ENCODE results near the gene C1orf226.

Gene C1orf226

GRCh38 chr1:162398999-162399580 is 17.6 kb downstream of the C1orf226 start:
- no peak overlapping the region for H3K4me3 ChIP-seq (ENCODE audit: control insufficient read depth, low read depth, low read length)
- TF ChIP-seq, protein P1, sequence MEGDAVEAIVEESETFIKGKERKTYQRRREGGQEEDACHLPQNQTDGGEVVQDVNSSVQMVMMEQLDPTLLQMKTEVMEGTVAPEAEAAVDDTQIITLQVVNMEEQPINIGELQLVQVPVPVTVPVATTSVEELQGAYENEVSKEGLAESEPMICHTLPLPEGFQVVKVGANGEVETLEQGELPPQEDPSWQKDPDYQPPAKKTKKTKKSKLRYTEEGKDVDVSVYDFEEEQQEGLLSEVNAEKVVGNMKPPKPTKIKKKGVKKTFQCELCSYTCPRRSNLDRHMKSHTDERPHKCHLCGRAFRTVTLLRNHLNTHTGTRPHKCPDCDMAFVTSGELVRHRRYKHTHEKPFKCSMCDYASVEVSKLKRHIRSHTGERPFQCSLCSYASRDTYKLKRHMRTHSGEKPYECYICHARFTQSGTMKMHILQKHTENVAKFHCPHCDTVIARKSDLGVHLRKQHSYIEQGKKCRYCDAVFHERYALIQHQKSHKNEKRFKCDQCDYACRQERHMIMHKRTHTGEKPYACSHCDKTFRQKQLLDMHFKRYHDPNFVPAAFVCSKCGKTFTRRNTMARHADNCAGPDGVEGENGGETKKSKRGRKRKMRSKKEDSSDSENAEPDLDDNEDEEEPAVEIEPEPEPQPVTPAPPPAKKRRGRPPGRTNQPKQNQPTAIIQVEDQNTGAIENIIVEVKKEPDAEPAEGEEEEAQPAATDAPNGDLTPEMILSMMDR (conservative IDR thresholded peaks at IDR 0.05; ENCODE audit: control insufficient read depth, insufficient read depth, low read depth, low read length), result no peak
- no peak for DNase-seq (ENCODE audit: low read depth)

GRCh38 chr1:162400790-162401355 is 19.3 kb downstream of the C1orf226 start:
- no peak for DNase-seq (ENCODE audit: low read depth)
- TF ChIP-seq, protein P1 (conservative IDR thresholded peaks at IDR 0.05; ENCODE audit: control insufficient read depth, insufficient read depth, low read depth, low read length), result no peak
- no peak overlapping the region for H3K4me3 ChIP-seq (ENCODE audit: control insufficient read depth, low read depth, low read length)

DNA sequence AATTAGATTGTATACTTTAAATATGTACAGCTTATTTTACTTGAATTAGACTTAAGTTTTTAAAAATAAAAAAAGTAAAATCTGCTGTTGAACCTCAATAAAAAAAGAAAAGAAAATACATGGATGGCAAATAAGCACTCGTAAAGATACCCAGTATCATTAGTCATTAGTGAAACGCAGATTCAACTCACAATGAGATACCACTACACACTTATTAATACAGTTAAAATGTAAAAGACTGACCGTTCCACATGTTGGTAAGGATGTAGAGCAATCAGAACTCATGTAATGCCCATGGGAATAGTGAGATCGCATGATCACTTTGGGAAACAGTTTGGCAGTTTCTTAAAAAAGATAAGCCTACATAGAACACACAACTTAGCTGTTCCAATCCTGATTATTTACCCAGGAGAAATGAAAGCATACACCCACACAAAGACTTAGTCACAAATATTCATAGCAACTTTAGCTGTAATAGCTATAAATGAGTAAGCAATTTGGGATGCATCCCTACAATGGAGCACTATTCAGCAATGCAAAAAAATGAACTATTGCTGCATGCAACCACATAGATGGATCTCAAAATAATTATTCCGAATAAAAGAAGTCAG is 23.1 kb downstream of the C1orf226 start:
- TF ChIP-seq, protein P1 (conservative IDR thresholded peaks at IDR 0.05; ENCODE audit: control insufficient read depth, insufficient read depth, low read depth, low read length), result no peak
- peak overlapping the region; percentile 11 for H3K4me3 ChIP-seq (ENCODE audit: control insufficient read depth, low read depth, low read length)
- peak; percentile 90 for DNase-seq (ENCODE audit: low read depth)

DNA sequence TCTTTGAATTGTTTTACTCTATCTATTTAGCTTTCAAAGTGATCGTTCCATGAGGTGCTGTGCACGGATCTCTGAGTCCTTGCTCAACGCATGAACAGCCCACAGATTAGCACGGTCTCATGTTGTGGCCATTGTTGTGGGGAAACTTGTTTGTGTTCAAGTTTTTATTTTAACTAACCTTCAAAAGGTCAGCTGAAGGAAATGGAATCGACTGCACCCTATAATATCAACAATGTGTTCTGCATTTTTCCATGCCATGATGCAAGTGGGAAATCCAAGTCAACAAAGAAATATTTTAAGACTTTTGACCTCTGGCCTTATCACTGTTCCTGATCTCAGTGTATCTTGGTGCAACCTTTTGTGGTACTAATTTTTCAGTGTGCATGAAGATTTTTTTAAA is 24.3 kb downstream of the C1orf226 start:
- H3K4me3 ChIP-seq (ENCODE audit: control insufficient read depth, low read depth, low read length), result no peak overlapping the region
- no peak for DNase-seq (ENCODE audit: low read depth)
- TF ChIP-seq, protein P1 (conservative IDR thresholded peaks at IDR 0.05; ENCODE audit: control insufficient read depth, insufficient read depth, low read depth, low read length), result no peak

DNA sequence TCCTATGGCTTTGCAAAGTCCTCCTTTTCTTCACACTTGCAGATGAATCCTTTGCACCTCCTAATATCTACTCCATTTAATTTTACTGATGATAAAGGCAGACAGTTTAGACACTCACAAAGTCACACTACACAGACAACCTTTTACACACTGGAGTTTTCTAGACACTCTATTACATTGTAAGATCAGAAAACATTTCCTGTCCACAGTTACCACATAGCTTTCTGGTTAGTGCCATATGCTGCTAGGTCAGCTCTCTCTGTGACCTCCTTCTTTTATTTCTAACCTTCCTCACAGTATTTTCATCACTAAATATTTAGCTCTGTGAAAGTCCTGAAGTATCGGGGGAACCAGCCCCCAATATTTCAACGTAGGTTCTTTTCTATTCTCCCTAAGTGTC is 25.3 kb downstream of the C1orf226 start:
- no peak overlapping the region for H3K4me3 ChIP-seq (ENCODE audit: control insufficient read depth, low read depth, low read length)

GRCh38 chr1:162407539-162407938 is 26.0 kb downstream of the C1orf226 start:
- no peak overlapping the region for H3K4me3 ChIP-seq (ENCODE audit: control insufficient read depth, low read depth, low read length)
- no peak for DNase-seq (ENCODE audit: low read depth)
- TF ChIP-seq, protein P1 (conservative IDR thresholded peaks at IDR 0.05; ENCODE audit: control insufficient read depth, insufficient read depth, low read depth, low read length), result no peak

More for the DNA sequence above, 25.3 kb downstream of the C1orf226 start:
- TF ChIP-seq, protein P1 (conservative IDR thresholded peaks at IDR 0.05; ENCODE audit: control insufficient read depth, insufficient read depth, low read depth, low read length), result no peak
- DNase-seq (ENCODE audit: low read depth), result no peak

All from fibroblast of mammary gland (primary cell).